HepG2 (cell line): ENCODE data around the gene UBC. TPM values are rescaled to one million over a fixed set of nuclear protein-coding genes. Genes with fewer than 3 reads are reported as not detected.

Experiments used
- ARHGAP35 ChIP-seq: sonication (generic); formaldehyde crosslinking; IDR thresholded peaks from 2 replicates; pipeline ENCODE4 v1.9.0; 2022; ENCODE audit warnings: mild to moderate bottlenecking, inconsistent platforms, moderate library complexity, missing genetic modification reagents, borderline replicate concordance
- ATF1 ChIP-seq: IDR thresholded peaks from 2 replicates; pipeline ENCODE4 v1.6.1; 2016; ENCODE audit warnings: mild to moderate bottlenecking, control low read depth
- KAT8 ChIP-seq: IDR thresholded peaks from 2 replicates; pipeline ENCODE4 v1.6.1; 2016; ENCODE audit warnings: missing genetic modification reagents, missing compliant biosample characterization
- NCOA1 ChIP-seq: sonication (generic); formaldehyde crosslinking; IDR thresholded peaks from 2 replicates; pipeline ENCODE4 v1.9.0; 2021; ENCODE audit warnings: missing genetic modification reagents
- PLRG1 ChIP-seq: fragments of 450-650 bp; conservative IDR thresholded peaks from 2 replicates; pipeline ENCODE4 v1.6.1; 2016
- POLR2A ChIP-seq, 2 experiments: IDR thresholded peaks; 2 replicates each; pipeline ENCODE4 v1.6.1; 2011; ENCODE audit warnings: low read depth in 2 of 2, low read length in 2 of 2, mild to moderate bottlenecking in 1 of 2, moderate library complexity in 1 of 2; ENCODE audit not compliant: insufficient read depth in 1 of 2
- RAD21 ChIP-seq: fragments of 450-650 bp; formaldehyde crosslinking; IDR thresholded peaks from 2 replicates; pipeline ENCODE4 v1.5.0; 2020; ENCODE audit warnings: mild to moderate bottlenecking
- XRCC5 ChIP-seq: fragments of 200-400 bp; formaldehyde crosslinking; optimal IDR thresholded peaks from 2 replicates; pipeline ENCODE3; 2017; ENCODE audit warnings: mild to moderate bottlenecking, low read length
- YEATS4 ChIP-seq: sonication (generic); formaldehyde crosslinking; IDR thresholded peaks from 2 replicates; pipeline ENCODE4 v1.4.0; 2020; ENCODE audit warnings: missing genetic modification reagents, borderline replicate concordance
- ZNF232 ChIP-seq: sonication (generic); formaldehyde crosslinking; IDR thresholded peaks from 2 replicates; pipeline ENCODE4 v1.4.0; 2020; ENCODE audit warnings: missing genetic modification reagents, borderline replicate concordance
- ZNF383 ChIP-seq: sonication (generic); formaldehyde crosslinking; IDR thresholded peaks from 2 replicates; pipeline ENCODE4 v1.4.0; 2020; ENCODE audit warnings: missing genetic modification reagents, mild to moderate bottlenecking, borderline replicate concordance
- ZNF549 ChIP-seq: sonication (generic); formaldehyde crosslinking; IDR thresholded peaks from 2 replicates; pipeline ENCODE4 v1.5.0; 2020; ENCODE audit warnings: missing genetic modification reagents
- ZNF563 ChIP-seq: sonication (generic); formaldehyde crosslinking; IDR thresholded peaks from 2 replicates; pipeline ENCODE4 v1.8.0; 2022; ENCODE audit warnings: mild to moderate bottlenecking, moderate library complexity, missing genetic modification reagents
- polyA plus RNA-seq, 8 experiments: library from polyadenylated mRNA; depleted of rRNA in 3 of 8; stranded (reverse) in 7 of 8; unstranded in 1 of 8; fragments of >200 nt; fragmentation: Illumina TruSeq in 4 of 8; extraction: Trizol in 4 of 8; gene quantifications; 2 replicates each; pipeline versions ENCODE4 v1.2.1 to v1.2.3, GENCODE V29; 2011 to 2016; ENCODE audit warnings: low read depth in 4 of 8, missing spikeins in 1 of 8, mixed read lengths in 1 of 8; ENCODE audit not compliant: insufficient read depth in 1 of 8
- total RNA-seq, 5 experiments: library from RNA; depleted of rRNA; stranded (reverse); fragments of >200 nt; fragmentation: Illumina TruSeq; extraction: Trizol; gene quantifications; 2 replicates each; pipeline ENCODE4 v1.2.3, GENCODE V29; 2016; ENCODE audit warnings: low read depth in 1 of 5
- TF ChIP-seq, protein P1 (sequence below): sonication (generic); formaldehyde crosslinking; IDR thresholded peaks from 2 replicates; pipeline ENCODE4 v1.4.0; 2020; ENCODE audit warnings: missing genetic modification reagents
- TF ChIP-seq, protein P2 (sequence below): sonication (generic); formaldehyde crosslinking; conservative IDR thresholded peaks from 2 replicates; pipeline ENCODE4 v1.5.0; 2020; ENCODE audit warnings: missing genetic modification reagents
- TF ChIP-seq, protein P3 (sequence below): sonication (generic); formaldehyde crosslinking; IDR thresholded peaks from 2 replicates; pipeline ENCODE4 v1.4.0; 2020; ENCODE audit warnings: missing genetic modification reagents
- TF ChIP-seq, protein P4 (sequence below): sonication (generic); formaldehyde crosslinking; IDR thresholded peaks from 2 replicates; pipeline ENCODE4 v1.4.0; 2020; ENCODE audit warnings: missing genetic modification reagents

UBC gene
- total and polyA plus RNA-seq, 2 of the 13 experiments (the other 11 are each of a cell fraction or from before 2014, with no cell fraction given): 805 to 1,432 TPM

DNA sequence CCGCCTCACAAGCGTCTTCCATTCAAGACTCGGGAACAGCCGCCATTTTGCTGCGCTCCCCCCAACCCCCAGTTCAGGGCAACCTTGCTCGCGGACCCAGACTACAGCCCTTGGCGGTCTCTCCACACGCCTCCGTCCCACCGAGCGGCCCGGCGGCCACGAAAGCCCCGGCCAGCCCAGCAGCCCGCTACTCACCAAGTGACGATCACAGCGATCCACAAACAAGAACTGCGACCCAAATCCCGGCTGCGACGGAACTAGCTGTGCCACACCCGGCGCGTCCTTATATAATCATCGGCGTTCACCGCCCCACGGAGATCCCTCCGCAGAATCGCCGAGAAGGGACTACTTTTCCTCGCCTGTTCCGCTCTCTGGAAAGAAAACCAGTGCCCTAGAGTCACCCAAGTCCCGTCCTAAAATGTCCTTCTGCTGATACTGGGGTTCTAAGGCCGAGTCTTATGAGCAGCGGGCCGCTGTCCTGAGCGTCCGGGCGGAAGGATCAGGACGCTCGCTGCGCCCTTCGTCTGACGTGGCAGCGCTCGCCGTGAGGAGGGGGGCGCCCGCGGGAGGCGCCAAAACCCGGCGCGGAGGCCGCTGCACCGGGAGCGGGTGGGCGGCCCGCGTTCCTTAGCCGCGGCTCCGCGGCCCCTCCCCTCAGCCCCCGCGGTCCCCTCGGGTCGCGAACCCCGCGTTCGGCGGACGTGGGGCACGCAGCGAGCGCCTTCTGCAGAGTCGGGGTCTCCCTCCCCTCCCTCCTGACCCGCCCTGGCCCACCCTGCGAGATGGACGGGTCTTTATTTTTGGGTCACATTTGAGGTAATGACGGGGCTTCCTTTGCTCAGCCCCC is at the start of gene UBC (continued):
- TF ChIP-seq POLR2A (IDR thresholded peaks at IDR 0.05; ENCODE audit: insufficient read depth in 1 of 2, low read depth in 2 of 2, low read length in 2 of 2): peak; percentile 99
- peak; percentile 86 for TF ChIP-seq XRCC5
- TF ChIP-seq, protein P1, sequence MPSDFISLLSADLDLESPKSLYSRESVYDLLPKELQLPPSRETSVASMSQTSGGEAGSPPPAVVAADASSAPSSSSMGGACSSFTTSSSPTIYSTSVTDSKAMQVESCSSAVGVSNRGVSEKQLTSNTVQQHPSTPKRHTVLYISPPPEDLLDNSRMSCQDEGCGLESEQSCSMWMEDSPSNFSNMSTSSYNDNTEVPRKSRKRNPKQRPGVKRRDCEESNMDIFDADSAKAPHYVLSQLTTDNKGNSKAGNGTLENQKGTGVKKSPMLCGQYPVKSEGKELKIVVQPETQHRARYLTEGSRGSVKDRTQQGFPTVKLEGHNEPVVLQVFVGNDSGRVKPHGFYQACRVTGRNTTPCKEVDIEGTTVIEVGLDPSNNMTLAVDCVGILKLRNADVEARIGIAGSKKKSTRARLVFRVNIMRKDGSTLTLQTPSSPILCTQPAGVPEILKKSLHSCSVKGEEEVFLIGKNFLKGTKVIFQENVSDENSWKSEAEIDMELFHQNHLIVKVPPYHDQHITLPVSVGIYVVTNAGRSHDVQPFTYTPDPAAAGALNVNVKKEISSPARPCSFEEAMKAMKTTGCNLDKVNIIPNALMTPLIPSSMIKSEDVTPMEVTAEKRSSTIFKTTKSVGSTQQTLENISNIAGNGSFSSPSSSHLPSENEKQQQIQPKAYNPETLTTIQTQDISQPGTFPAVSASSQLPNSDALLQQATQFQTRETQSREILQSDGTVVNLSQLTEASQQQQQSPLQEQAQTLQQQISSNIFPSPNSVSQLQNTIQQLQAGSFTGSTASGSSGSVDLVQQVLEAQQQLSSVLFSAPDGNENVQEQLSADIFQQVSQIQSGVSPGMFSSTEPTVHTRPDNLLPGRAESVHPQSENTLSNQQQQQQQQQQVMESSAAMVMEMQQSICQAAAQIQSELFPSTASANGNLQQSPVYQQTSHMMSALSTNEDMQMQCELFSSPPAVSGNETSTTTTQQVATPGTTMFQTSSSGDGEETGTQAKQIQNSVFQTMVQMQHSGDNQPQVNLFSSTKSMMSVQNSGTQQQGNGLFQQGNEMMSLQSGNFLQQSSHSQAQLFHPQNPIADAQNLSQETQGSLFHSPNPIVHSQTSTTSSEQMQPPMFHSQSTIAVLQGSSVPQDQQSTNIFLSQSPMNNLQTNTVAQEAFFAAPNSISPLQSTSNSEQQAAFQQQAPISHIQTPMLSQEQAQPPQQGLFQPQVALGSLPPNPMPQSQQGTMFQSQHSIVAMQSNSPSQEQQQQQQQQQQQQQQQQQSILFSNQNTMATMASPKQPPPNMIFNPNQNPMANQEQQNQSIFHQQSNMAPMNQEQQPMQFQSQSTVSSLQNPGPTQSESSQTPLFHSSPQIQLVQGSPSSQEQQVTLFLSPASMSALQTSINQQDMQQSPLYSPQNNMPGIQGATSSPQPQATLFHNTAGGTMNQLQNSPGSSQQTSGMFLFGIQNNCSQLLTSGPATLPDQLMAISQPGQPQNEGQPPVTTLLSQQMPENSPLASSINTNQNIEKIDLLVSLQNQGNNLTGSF (CRISPR knock-in tag): 0 out of 2 replicates have a peak, but pooled peaks have one; percentile 47
- peak; percentile 93 for TF ChIP-seq YEATS4 (CRISPR knock-in tag)
- no peak for TF ChIP-seq PLRG1
- no peak for TF ChIP-seq ZNF549 (CRISPR knock-in tag)
- TF ChIP-seq, protein P2, sequence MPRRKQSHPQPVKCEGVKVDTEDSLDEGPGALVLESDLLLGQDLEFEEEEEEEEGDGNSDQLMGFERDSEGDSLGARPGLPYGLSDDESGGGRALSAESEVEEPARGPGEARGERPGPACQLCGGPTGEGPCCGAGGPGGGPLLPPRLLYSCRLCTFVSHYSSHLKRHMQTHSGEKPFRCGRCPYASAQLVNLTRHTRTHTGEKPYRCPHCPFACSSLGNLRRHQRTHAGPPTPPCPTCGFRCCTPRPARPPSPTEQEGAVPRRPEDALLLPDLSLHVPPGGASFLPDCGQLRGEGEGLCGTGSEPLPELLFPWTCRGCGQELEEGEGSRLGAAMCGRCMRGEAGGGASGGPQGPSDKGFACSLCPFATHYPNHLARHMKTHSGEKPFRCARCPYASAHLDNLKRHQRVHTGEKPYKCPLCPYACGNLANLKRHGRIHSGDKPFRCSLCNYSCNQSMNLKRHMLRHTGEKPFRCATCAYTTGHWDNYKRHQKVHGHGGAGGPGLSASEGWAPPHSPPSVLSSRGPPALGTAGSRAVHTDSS (CRISPR knock-in tag): no peak
- 0 out of 2 replicates have a peak, but pooled peaks have one; percentile 56 for TF ChIP-seq ZNF383
- TF ChIP-seq NCOA1: peak; percentile 100; the same call in 1 of the 2 replicates
- no peak; the same call in 1 of the 2 replicates for TF ChIP-seq ARHGAP35 (CRISPR knock-in tag)
- TF ChIP-seq, protein P3, sequence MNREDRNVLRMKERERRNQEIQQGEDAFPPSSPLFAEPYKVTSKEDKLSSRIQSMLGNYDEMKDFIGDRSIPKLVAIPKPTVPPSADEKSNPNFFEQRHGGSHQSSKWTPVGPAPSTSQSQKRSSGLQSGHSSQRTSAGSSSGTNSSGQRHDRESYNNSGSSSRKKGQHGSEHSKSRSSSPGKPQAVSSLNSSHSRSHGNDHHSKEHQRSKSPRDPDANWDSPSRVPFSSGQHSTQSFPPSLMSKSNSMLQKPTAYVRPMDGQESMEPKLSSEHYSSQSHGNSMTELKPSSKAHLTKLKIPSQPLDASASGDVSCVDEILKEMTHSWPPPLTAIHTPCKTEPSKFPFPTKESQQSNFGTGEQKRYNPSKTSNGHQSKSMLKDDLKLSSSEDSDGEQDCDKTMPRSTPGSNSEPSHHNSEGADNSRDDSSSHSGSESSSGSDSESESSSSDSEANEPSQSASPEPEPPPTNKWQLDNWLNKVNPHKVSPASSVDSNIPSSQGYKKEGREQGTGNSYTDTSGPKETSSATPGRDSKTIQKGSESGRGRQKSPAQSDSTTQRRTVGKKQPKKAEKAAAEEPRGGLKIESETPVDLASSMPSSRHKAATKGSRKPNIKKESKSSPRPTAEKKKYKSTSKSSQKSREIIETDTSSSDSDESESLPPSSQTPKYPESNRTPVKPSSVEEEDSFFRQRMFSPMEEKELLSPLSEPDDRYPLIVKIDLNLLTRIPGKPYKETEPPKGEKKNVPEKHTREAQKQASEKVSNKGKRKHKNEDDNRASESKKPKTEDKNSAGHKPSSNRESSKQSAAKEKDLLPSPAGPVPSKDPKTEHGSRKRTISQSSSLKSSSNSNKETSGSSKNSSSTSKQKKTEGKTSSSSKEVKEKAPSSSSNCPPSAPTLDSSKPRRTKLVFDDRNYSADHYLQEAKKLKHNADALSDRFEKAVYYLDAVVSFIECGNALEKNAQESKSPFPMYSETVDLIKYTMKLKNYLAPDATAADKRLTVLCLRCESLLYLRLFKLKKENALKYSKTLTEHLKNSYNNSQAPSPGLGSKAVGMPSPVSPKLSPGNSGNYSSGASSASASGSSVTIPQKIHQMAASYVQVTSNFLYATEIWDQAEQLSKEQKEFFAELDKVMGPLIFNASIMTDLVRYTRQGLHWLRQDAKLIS (CRISPR knock-in tag): peak; percentile 97
- peak; percentile 91 for TF ChIP-seq ZNF232
- peak; percentile 78 for TF ChIP-seq KAT8 (CRISPR knock-in tag)
- TF ChIP-seq ZNF563 (CRISPR knock-in tag): peak; percentile 90
- TF ChIP-seq RAD21 (CRISPR knock-in tag): peak; percentile 24
- peak; percentile 95 for TF ChIP-seq ATF1 (CRISPR knock-in tag)
- TF ChIP-seq, protein P4, sequence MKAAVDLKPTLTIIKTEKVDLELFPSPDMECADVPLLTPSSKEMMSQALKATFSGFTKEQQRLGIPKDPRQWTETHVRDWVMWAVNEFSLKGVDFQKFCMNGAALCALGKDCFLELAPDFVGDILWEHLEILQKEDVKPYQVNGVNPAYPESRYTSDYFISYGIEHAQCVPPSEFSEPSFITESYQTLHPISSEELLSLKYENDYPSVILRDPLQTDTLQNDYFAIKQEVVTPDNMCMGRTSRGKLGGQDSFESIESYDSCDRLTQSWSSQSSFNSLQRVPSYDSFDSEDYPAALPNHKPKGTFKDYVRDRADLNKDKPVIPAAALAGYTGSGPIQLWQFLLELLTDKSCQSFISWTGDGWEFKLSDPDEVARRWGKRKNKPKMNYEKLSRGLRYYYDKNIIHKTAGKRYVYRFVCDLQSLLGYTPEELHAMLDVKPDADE: peak; percentile 87; the same call in 1 of the 2 replicates
